GM12873 (cell line): ENCODE data around the gene CDKL5.

Source experiments
- CTCF ChIP-seq: IDR thresholded peaks from 2 replicates; pipeline ENCODE4 v1.5.1; 2012; ENCODE audit warnings: low read depth, mild to moderate bottlenecking, moderate library complexity, low read length, control low read depth; ENCODE audit not compliant: insufficient read depth; ENCODE audit errors: missing control alignments

Gene CDKL5

GRCh38 chrX:18591834-18592233 is 166.4 kb downstream of the CDKL5 start:
- TF ChIP-seq CTCF, result no peak

GRCh38 chrX:18594079-18594478 is 168.7 kb downstream of the CDKL5 start:
- TF ChIP-seq CTCF, result no peak

GRCh38 chrX:18596096-18596495 is 170.7 kb downstream of the CDKL5 start:
- no peak for TF ChIP-seq CTCF

GRCh38 chrX:18598413-18598812 is 173.0 kb downstream of the CDKL5 start:
- no peak for TF ChIP-seq CTCF

GRCh38 chrX:18607966-18608365 is 182.6 kb downstream of the CDKL5 start:
- TF ChIP-seq CTCF, result no peak

- TF ChIP-seq CTCF, result no peak
These were observed 188.7 kb downstream of the CDKL5 start for GRCh38 chrX:18613930-18614639.

GRCh38 chrX:18616688-18617406 is 191.4 kb downstream of the CDKL5 start:
- no peak for TF ChIP-seq CTCF
